Ovary (tissue), 3 donors: ENCODE measurements around the gene SLC10A1.

Source experiments
- POLR2A ChIP-seq: fragments of 450-650 bp; IDR thresholded peaks from one replicate; pipeline ENCODE4 v1.6.1; 2017; ENCODE audit warnings: antibody characterized with exemption, mild to moderate bottlenecking, moderate library complexity
- TF ChIP-seq, protein P1 (sequence below), 3 donors: fragments of 450-650 bp in 2 of 3; fragments of 200-600 bp in 1 of 3; IDR thresholded peaks; one replicate each; pipeline versions ENCODE4 v1.5.1 to v1.8.0; 2016 to 2022; ENCODE audit warnings: antibody characterized with exemption in 3 of 3, mild to moderate bottlenecking in 1 of 3
- donor health status: DM: no; HTN: no; CAD: no.

GRCh38 chr14:69753860-69754259 is 43.2 kb downstream of the SLC10A1 start:
- no peak for TF ChIP-seq POLR2A
- TF ChIP-seq, protein P1, sequence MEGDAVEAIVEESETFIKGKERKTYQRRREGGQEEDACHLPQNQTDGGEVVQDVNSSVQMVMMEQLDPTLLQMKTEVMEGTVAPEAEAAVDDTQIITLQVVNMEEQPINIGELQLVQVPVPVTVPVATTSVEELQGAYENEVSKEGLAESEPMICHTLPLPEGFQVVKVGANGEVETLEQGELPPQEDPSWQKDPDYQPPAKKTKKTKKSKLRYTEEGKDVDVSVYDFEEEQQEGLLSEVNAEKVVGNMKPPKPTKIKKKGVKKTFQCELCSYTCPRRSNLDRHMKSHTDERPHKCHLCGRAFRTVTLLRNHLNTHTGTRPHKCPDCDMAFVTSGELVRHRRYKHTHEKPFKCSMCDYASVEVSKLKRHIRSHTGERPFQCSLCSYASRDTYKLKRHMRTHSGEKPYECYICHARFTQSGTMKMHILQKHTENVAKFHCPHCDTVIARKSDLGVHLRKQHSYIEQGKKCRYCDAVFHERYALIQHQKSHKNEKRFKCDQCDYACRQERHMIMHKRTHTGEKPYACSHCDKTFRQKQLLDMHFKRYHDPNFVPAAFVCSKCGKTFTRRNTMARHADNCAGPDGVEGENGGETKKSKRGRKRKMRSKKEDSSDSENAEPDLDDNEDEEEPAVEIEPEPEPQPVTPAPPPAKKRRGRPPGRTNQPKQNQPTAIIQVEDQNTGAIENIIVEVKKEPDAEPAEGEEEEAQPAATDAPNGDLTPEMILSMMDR (IDR thresholded peaks at IDR 0.05) = no peak
